Esophagus muscularis mucosa (tissue), 4 donors: Measurements from ENCODE around the gene ABCA2. TPM values are rescaled to one million over a fixed set of nuclear protein-coding genes. Genes with fewer than 3 reads are reported as not detected.

ENCODE experiments used
- DNase-seq: peaks from one replicate; pipeline ENCODE4 v3.0.0-alpha.2; 2017; ENCODE audit errors: extremely low spot score
- H3K27ac ChIP-seq, 4 donors: fragments of 200-600 bp; sonication (generic); replicated peaks in 1 of 4; 1 replicate in 3 of 4; 2 replicates in 1 of 4; pipeline ENCODE4 v1.5.1; 2016 to 2019; ENCODE audit warnings: mild to moderate bottlenecking in 1 of 4
- H3K27me3 ChIP-seq, 4 donors: fragments of 200-600 bp; sonication (generic); one replicate each; pipeline versions ENCODE4 v1.5.1 to v1.6.0; 2016 to 2019
- H3K36me3 ChIP-seq, 4 donors: fragments of 200-600 bp; sonication (generic); one replicate each; pipeline ENCODE4 v1.5.1; 2016 to 2019
- H3K4me1 ChIP-seq, 4 donors: fragments of 200-600 bp; sonication (generic); one replicate each; pipeline ENCODE4 v1.5.1; 2016 to 2019
- H3K4me3 ChIP-seq, 4 donors: fragments of 200-600 bp; sonication (generic); 1 replicate in 2 of 4; 2 replicates in 2 of 4; pipeline ENCODE4 v1.5.1; 2016 to 2019; ENCODE audit warnings: mild to moderate bottlenecking in 4 of 4, moderate library complexity in 1 of 4
- H3K9me3 ChIP-seq, 4 donors: fragments of 200-600 bp; sonication (generic); 1 replicate in 3 of 4; 2 replicates in 1 of 4; pipeline ENCODE4 v1.5.1; 2016 to 2019
- CTCF ChIP-seq, 3 experiments: fragments of 200-600 bp in 2 of 3; fragments of 450-650 bp in 1 of 3; sonication (generic) in 2 of 3; IDR thresholded peaks; one replicate each; pipeline ENCODE4 v1.5.1; 2017 to 2019; ENCODE audit warnings: antibody characterized with exemption in 3 of 3, mild to moderate bottlenecking in 2 of 3, moderate library complexity in 1 of 3
- EP300 ChIP-seq: sonication (generic); formaldehyde crosslinking; IDR thresholded peaks from one replicate; pipeline ENCODE4 v1.6.1; 2017; ENCODE audit warnings: antibody characterized with exemption
- POLR2A ChIP-seq: fragments of 450-650 bp; IDR thresholded peaks from one replicate; pipeline ENCODE4 v1.6.1; 2017; ENCODE audit warnings: antibody characterized with exemption, moderate library complexity, mild to moderate bottlenecking, low read depth
- POLR2AphosphoS5 ChIP-seq, 2 donors: sonication (generic); formaldehyde crosslinking; IDR thresholded peaks; one replicate each; pipeline ENCODE4 v1.6.1; 2017; ENCODE audit warnings: antibody characterized with exemption in 2 of 2
- WGBS: methylation state at CpG from one replicate; pipeline ENCODE4 v1.1.5; 2018; 5-methylcytosine and 5-hydroxymethylcytosine counted together
- intact Hi-C: fragments of 100-400 bp; cut with DNase I; formaldehyde crosslinking; loops from one replicate; pipeline ENCODE4 v1.15.1; 2023
- total RNA-seq, 4 donors: library from RNA; depleted of rRNA; stranded (reverse); fragments of >200 nt; gene quantifications; one replicate each; pipeline versions ENCODE4 v1.1.0 to v1.2.1, GENCODE V29; 2016

ABCA2 gene
- total RNA-seq, 4 donors from 2014 or later = 17.4 to 30.9 (median 21.6) TPM

- Histone ChIP-seq H3K36me3 (no peaks in the 10 kb centered on the region), H3K27me3 (peaks cover 0 to 25% (median 15%) of the 10 kb centered on the region in 4 donors), H3K4me3 (peak within 1 kb of the TSS; percentile 48 to 66 (median 54)), H3K4me1 (peaks cover 12 to 25% (median 24%) of the 10 kb centered on the region in 4 donors), H3K9me3 (no peaks in the 10 kb centered on the region), H3K27ac (peak within 1 kb of the TSS; percentile 50 to 62 (median 55))
- TF ChIP-seq EP300 (no peak), POLR2AphosphoS5 (IDR thresholded peaks at IDR 0.05) (peak in 1 of 2 donors; percentile 20), CTCF (IDR thresholded peaks at IDR 0.05) (no peak), POLR2A (no peak)
- WGBS = under 1% methylated on average over 54 of the region's 74 CpGs
- intact Hi-C loops = no loop called here
- peak; percentile 93 for DNase-seq
Observed at GRCh38 chr9:137070201-137070905, 42.3 kb upstream of the ABCA2 start, which contains the start of gene SAPCD2. Gene SAPCD2 (minus strand): TSS chr9:137070557. CDS start chr9:137070460, 97 bp downstream.

- intact Hi-C loops = no loop called here
Observed at GRCh38 chr9:137069508-137070091, 41.6 kb upstream of the ABCA2 start.

GRCh38 chr9:137068539-137069507, 40.8 kb upstream of the ABCA2 start:
- H3K27me3 ChIP-seq = peaks cover 0 to 39% (median 15%) of the 10 kb centered on the region in 4 donors
- 85% methylated on average over 9 of the region's 17 CpGs for WGBS
- H3K27ac ChIP-seq = no peak overlapping the region
- peaks cover 18 to 34% (median 31%) of the 10 kb centered on the region in 4 donors for H3K4me1 ChIP-seq
- H3K4me3 ChIP-seq = no peak overlapping the region
- intact Hi-C loops = no loop called here
- H3K36me3 ChIP-seq = no peaks in the 10 kb centered on the region
- TF ChIP-seq POLR2AphosphoS5 (IDR thresholded peaks at IDR 0.05) (no peak), CTCF (IDR thresholded peaks at IDR 0.05) (no peak), EP300 (no peak), POLR2A (no peak)
- H3K9me3 ChIP-seq = no peaks in the 10 kb centered on the region
- no peak for DNase-seq

More at GRCh38 chr9:137069508-137070091, 41.6 kb upstream of the ABCA2 start:
- Histone ChIP-seq H3K9me3 (no peaks in the 10 kb centered on the region), H3K36me3 (no peaks in the 10 kb centered on the region), H3K27ac (no peak overlapping the region), H3K4me3 (peak overlapping the region; percentile 48 to 66 (median 54)), H3K27me3 (peaks cover 0 to 32% (median 15%) of the 10 kb centered on the region in 4 donors), H3K4me1 (peaks cover 12 to 26% (median 24%) of the 10 kb centered on the region in 4 donors)
- WGBS = 42% methylated on average over 8 of the region's 52 CpGs
- no peak for DNase-seq
- TF ChIP-seq POLR2A (no peak), POLR2AphosphoS5 (IDR thresholded peaks at IDR 0.05) (no peak), CTCF (IDR thresholded peaks at IDR 0.05) (no peak), EP300 (no peak)

GRCh38 chr9:137067860-137068538, 40.0 kb upstream of the ABCA2 start:
- DNase-seq = no peak
- intact Hi-C loops = loop anchor here (2.0 kb wide), 1 partner anchor 21 kb away; the partner anchor contains the start of gene NPDC1
- H3K36me3 ChIP-seq = no peaks in the 10 kb centered on the region
- WGBS = 20% methylated on average over 4 of the region's 12 CpGs
- peaks cover 18 to 35% (median 33%) of the 10 kb centered on the region in 4 donors for H3K4me1 ChIP-seq
- TF ChIP-seq POLR2AphosphoS5 (IDR thresholded peaks at IDR 0.05) = peak in 1 of 2 donors; percentile 27
- no peak for TF ChIP-seq EP300
- peak; percentile 71 to 83 (median 75) for TF ChIP-seq CTCF (IDR thresholded peaks at IDR 0.05)
- no peak overlapping the region for H3K4me3 ChIP-seq
- H3K9me3 ChIP-seq = no peaks in the 10 kb centered on the region
- peaks cover 0 to 40% (median 15%) of the 10 kb centered on the region in 4 donors for H3K27me3 ChIP-seq
- no peak overlapping the region for H3K27ac ChIP-seq
